ENCODE data around the gene HKDC1.

DNA sequence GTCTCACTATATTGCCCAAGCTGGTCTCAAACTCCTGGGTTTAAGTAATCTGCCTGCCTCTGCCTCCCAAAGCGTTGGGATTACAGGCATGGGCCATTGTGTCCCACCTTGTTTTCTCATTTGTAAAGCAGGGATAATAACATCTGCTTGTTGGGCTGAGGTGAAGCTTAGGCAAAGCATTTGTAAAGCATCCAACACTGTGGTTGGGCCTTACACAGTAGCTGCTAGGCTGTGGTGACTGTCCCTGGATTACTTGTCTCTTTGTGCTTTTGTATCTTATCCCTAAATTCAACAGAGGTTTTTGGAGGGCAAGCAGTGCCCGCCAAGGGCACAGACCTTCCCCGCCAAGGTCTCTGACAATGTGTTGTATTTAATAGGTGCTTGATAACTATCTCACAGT is 14.3 kb downstream of the HKDC1 start:
- TF ChIP-seq POLR2A (IDR thresholded peaks at IDR 0.05; ENCODE audit: low read length) (no peak), GATA1 (IDR thresholded peaks at IDR 0.05; ENCODE audit: low read depth, low read length) (no peak)
